ENCODE results near the gene FAM149A. TPM values are rescaled to one million over a fixed set of nuclear protein-coding genes. Genes with fewer than 3 reads are reported as not detected.

The FAM149A gene
- total RNA-seq, 1 experiment from 2014 or later = 8.9 TPM

GRCh38 chr4:186097386-186097785 lies 7.1 kb upstream of the FAM149A start:
- H3K27me3 ChIP-seq (ENCODE audit: insufficient read depth, low read length) = no peaks in the 10 kb centered on the region
- no peak overlapping the region for H3K4me2 ChIP-seq (ENCODE audit: low read length)
- TF ChIP-seq JUND (IDR thresholded peaks at IDR 0.05) (no peak), SIN3A (IDR thresholded peaks at IDR 0.05; ENCODE audit: low read depth) (no peak), SP1 (IDR thresholded peaks at IDR 0.05; ENCODE audit: low read depth) (no peak), SRF (IDR thresholded peaks at IDR 0.05; ENCODE audit: low read depth) (no peak), CEBPB (IDR thresholded peaks at IDR 0.05; ENCODE audit: low read depth) (no peak), ZNF274 (IDR thresholded peaks at IDR 0.05; ENCODE audit: low read depth, low read length) (no peak), CTCF (IDR thresholded peaks at IDR 0.05 in 2 of 3, conservative IDR thresholded peaks at IDR 0.05 in 1 of 3; ENCODE audit: borderline replicate concordance in 1 of 3, insufficient read depth in 1 of 3, low read depth in 2 of 3, low read length in 2 of 3) (no peak), ATF3 (IDR thresholded peaks at IDR 0.05) (no peak), YY1 (IDR thresholded peaks at IDR 0.05; ENCODE audit: extremely low read depth, insufficient replicate concordance, low read depth, low read length) (no peak), POLR2AphosphoS5 (IDR thresholded peaks at IDR 0.05; ENCODE audit: low read depth, low read length) (no peak), EGR1 (IDR thresholded peaks at IDR 0.05; ENCODE audit: low read depth) (no peak), POLR2A (IDR thresholded peaks at IDR 0.05; ENCODE audit: borderline replicate concordance, extremely low read depth, insufficient read depth, insufficient read length) (no peak), EZH2 (IDR thresholded peaks at IDR 0.05) (no peak), RAD21 (IDR thresholded peaks at IDR 0.05; ENCODE audit: low read depth) (no peak)
- TF ChIP-seq, protein P1, sequence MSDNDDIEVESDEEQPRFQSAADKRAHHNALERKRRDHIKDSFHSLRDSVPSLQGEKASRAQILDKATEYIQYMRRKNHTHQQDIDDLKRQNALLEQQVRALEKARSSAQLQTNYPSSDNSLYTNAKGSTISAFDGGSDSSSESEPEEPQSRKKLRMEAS (IDR thresholded peaks at IDR 0.05) = no peak
- no peaks in the 10 kb centered on the region for H4K20me1 ChIP-seq (ENCODE audit: insufficient read depth)
- no peaks in the 10 kb centered on the region for H3K4me1 ChIP-seq (ENCODE audit: control insufficient read depth in 1 of 2, insufficient read depth in 2 of 2, low read length in 2 of 2)
- no peak overlapping the region for H2AFZ ChIP-seq (ENCODE audit: low read depth, low read length, poor library complexity, severe bottlenecking)
- BruUV-seq (replicated peaks) = no TSS peak
- intact Hi-C loops (cut with micrococcal nuclease) = no loop called here
- no peaks in the 10 kb centered on the region for H3K9me2 ChIP-seq (ENCODE audit: insufficient read depth)
- DNase-seq (ENCODE audit: low read depth, low spot score) (no peak), ATAC-seq (no peak)
- no peaks in the 10 kb centered on the region for H3K9me3 ChIP-seq (ENCODE audit: control insufficient read depth in 1 of 2, insufficient read depth in 1 of 2, low read depth in 1 of 2, low read length in 2 of 2)
- CTCF ChIA-PET = interaction anchor here (0.9 kb wide), 1 partner anchor 40 kb away, joined by 3 read pairs; no protein-coding TSS in a partner anchor
- RAD21 ChIA-PET (ENCODE audit: low non-redundant PET in 1 of 2, low total read pairs in 2 of 2, uncharacterized antibody in 2 of 2, unreplicated experiment in 2 of 2) = no interaction called here
- H3K36me3 ChIP-seq (ENCODE audit: control insufficient read depth in 1 of 2, insufficient read depth in 2 of 2, low read length in 2 of 2) = no peaks in the 10 kb centered on the region
- no peak overlapping the region for H3K4me3 ChIP-seq (replicated peaks in 1 of 2; ENCODE audit: low read depth in 1 of 2, low read length in 2 of 2)
- H3K79me2 ChIP-seq (ENCODE audit: insufficient read depth, low read length) = no peaks in the 10 kb centered on the region
- POLR2A ChIA-PET = no interaction called here
- H3K27ac ChIP-seq (ENCODE audit: low read depth, low read length) = no peak overlapping the region
- H3K9ac ChIP-seq (ENCODE audit: low read length) = no peak overlapping the region

All from HCT116 (cell line).